ENCODE measurements around the gene CENPM.

CENPM gene

DNA sequence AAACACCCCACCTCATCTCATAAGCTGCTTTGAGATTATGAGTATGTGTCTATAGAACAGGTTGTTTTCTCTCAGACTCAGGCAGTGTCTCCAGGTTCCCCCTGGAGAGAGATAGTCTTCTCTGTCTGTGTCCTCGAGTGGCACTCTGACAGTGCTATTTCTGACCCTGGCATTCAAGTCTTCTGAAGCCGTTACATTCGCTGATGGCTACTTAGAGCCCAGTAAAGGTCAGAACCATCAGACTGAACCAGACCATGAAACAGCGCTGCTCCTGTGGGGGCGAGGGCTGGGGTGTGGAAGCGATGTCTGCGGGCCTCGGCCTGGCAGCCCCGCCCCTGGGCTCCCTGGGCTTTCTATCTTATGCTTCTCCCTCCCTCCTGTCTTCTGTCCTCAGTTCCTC, 55.5 kb downstream of the CENPM start:
- no peak for DNase-seq
